Fibroblast of skin of abdomen (primary cell): Measurements from ENCODE around the gene FCHSD2.
A peak's percentile ranks its signal among the peaks of the same experiment; 100 is the strongest.
"Not testable (repeated sequence)": the region's sequence is repeated elsewhere in the genome, so short reads cannot be mapped to it uniquely, and the experiment has no call there.

Experiments used
- DNase-seq: peaks from one replicate; pipeline ENCODE4 v3.0.0-alpha.2; 2013

The FCHSD2 gene

DNA sequence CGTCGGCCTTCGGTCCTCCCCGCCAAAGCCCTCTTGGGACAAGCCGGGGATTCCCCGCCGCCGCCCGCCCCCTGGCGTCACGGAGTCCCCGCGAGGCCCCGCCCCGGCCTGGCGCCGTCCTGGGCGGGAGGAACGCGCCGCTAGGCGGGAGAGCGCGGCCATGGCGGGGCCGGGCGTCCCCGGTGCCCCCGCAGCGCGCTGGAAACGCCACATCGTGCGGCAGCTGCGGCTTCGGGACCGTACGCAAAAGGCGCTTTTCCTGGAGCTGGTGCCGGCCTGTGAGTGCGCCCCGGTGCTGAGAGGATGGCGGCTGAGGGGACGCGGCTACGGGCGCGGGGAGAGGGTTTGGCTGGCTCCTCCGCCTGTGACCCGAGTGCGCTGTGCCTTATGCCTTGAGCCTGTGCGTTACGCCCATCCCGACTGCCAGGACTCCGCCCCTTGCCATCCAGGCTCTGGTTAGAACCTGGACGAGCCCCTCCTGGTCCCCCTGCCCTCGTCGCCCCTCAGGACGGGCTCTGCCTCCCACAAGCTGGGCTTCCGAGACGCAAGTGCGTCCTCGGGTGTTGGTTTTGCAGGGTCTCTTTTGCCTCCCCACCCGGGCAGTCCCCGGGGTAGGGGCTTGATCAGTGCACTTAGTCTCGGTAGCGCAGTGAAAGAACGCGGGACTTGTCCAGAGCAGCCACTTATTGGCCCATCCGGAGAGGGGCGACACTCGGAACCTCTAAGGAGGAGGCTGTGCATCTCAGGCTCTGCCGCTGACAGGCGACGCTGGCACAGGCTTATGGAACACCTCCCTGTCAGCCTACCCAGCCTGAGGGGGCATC is 327.6 kb downstream of the FCHSD2 start, which contains the start of gene ATG16L2:
Gene ATG16L2 (plus strand): TSS at position 126 of the 824 bp plus-strand sequence. CDS start 35 bp downstream, at position 161.
- DNase-seq, result peak; percentile 81

DNA sequence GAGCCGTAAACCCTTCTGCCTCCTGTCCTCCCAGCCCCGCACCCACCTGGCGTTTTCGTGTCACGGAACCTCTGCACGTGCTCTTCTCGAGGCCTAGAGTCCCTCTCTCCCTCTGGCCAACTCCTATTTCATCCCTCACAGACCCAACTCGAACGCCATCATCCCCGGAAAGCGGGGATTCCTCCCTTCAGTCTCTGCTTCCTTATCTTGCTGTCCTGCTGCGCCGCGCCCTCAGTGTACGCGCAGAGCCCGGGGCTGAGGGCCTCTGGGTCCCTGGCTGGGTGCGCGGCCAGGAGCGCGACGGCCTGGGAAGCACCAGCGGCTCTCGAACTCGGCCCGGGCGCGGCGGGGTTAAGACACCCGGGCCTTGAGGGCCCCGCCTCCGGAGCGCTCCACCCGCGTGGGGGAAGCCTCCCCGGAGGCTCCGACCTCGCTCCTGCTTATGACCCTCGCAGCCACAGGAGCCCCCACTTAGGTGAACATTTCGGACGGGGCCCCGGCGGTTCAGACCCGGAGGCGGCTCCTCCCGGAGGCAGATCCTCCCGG is 328.3 kb downstream of the FCHSD2 start:
- peak; percentile 73 for DNase-seq

- peak; percentile 45 for DNase-seq
Observed at GRCh38 chr11:72812967-72813739, 329.0 kb downstream of the FCHSD2 start.

GRCh38 chr11:72812604-72812966 is 329.5 kb downstream of the FCHSD2 start:
- DNase-seq, result no peak

DNA sequence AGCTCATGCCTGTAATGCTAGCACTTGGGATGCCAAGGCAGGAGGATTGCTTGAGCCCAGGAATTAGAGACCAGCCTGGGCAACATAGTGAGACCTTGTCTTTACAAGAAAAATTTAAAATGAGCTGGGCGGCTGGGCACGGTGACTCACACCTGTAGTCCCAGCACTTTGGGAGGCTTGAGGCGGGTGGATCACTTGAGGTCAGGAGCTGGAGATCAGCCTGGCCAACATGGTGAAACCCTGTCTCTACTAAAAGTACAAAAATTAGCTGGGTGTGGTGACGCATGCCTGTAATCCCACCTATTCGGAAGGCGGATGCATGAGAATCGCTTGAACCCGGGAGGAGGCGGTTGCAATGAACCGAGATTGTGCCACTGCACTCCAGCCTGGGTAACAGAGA is 330.4 kb downstream of the FCHSD2 start:
- DNase-seq, result not testable (repeated sequence)

DNA sequence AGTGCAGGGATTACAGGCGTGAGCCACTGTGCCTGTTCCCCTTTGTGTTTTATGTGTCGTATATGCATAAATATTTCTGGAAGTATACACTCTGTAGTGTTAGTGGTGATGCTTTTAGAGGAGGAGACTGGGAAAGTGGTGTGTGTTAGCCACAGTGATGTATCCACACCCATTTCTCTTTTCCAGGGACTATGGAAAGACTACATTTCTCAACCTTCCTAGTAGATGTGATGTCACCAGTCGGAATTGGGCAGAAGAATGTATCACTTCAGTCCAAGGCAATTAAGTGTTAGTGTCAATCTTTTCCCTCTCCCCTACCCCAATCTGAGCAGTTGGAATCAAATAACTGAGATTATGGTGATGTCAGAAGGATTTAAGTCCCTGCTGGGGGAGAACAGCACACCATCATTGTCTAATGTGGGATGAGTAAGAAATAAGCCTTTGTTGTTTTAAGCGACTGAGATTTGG is 333.8 kb downstream of the FCHSD2 start:
- peak; percentile 60 for DNase-seq

DNA sequence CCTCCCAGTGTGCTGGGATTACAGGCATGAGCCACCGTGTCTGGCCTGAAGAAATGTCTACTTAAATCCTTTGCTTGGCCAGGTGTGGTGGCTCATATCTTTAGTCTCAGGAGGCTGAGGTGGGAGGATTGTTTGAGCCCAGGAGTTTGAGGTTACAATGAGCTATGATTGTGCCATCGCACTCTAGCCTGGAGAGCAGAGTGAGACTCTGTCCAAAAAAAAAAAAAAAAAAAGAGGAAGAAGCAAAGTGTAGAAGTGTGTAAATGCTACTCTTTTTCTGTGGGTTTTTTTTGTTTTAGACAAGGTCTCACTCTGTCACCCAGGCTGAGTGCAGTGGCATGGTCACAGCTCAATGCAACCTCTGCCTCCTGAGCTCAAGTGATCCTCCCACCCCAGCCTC is 334.3 kb downstream of the FCHSD2 start:
- DNase-seq, result no peak

- DNase-seq, result peak; percentile 29
Observed at GRCh38 chr11:72807021-72807693, 335.0 kb downstream of the FCHSD2 start.

GRCh38 chr11:72806378-72806777 is 335.7 kb downstream of the FCHSD2 start:
- DNase-seq, result not testable (repeated sequence)

- no peak for DNase-seq
Observed at GRCh38 chr11:72805216-72805615, 336.9 kb downstream of the FCHSD2 start.

DNA sequence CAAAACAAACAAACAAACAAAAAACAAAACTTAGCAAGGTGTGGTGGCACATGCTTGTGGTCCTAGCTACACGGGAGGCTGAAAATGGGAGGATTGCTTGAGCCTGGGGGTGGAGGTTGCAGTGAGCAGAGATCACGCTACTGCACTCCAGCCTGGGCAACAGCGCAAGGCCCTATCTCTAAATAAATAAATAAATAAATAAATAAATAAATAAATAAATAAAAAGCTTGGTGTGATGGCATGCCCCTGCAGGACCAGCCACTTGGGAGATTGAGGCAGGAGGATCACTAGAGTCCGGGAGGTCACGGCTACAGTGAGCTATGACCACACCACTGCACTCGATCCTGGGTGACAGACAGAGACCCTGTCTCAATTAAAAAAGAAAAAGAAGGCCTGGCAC is 339.3 kb downstream of the FCHSD2 start:
- DNase-seq, result no peak

DNA sequence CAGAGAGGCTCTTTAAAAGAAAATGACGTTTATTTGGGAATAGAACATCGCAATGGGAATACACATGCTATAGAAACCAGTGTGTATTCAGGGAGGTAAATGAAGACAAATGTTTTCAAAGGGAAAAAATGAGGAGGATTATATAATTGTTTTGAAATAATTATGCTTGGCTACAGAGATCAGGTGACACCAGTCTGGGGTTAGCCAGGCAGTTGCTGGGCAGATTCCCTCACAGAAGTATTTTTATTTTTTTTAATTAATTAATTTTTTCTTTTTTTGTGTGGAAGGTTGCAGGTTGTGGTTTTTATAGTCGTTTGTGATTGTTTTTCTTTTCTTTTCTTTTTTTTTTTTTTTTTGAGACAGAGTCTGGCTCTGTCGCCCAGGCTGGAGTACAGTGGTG is 342.7 kb downstream of the FCHSD2 start:
- no peak for DNase-seq

DNA sequence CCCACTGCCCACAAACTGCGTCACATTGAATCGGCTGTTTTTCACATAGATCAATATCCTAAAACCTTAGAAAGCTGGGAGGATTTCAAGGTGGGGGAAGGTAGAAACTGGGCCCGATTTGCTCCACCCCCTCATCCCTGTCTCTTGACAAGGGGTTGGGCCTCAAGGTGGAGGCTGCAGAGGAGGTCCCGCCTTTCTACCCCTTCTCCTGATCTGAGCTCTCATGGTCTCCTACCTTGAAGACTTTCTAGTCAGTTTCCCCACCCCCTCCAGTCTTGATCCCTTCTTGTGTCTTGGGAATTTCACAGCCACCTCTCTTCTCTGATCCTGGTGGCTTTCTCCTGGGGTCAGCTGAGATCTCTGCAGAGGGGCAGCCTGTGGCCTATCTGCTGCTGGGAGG is 343.8 kb downstream of the FCHSD2 start:
- DNase-seq, result no peak

- peak; percentile 95 for DNase-seq
Observed at GRCh38 chr11:72793425-72794367, 348.4 kb downstream of the FCHSD2 start, which contains the start of gene STARD10. STARD10 (minus strand) TSS chr11:72794047; CDS start chr11:72781181, 12,866 bp downstream.

DNA sequence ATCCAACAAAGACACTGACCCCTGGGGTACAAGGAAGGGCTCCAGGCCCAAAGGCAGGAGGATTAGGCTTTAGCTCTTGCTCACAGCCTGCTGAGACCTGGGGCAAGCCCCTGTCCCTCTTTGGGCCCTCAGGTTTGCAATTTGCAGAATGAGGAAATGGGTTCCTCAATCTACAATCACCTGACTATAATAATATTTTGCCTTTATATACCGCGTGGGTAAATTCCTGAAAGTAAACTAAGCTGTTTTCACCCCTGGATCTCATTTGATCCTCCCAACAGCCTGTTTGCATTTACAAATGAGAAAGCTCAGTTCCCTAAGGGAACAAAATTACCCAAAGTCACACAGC is 349.1 kb downstream of the FCHSD2 start:
- no peak for DNase-seq

DNA sequence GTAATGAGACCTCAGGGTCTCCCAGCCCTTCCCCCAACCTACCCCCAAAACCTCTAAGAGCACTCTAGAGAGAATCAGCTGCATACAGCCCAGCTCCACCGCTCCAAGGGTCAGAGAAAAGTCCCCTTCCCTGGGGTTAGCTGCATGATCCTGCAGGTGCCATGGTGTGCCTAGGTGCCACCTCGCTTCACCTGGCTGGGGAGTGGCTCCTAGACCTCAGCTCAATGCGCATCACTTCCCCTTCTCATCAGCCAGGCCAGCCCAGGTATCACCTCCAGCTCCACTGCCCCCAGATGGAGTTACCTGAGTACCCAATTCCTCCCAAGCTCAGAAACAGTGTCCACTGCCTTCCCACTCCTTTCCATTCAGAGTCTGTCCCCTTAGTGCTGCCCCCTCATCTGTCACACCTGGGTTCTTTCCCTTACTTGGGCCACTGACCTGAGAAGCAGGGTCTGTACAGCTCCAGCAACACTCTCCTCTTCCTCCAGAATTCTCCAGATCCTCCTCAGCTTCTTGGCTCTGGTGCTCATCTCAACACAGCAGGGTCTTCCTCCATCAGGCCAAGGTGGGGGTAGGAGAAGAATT is 349.6 kb downstream of the FCHSD2 start:
- DNase-seq, result no peak

GRCh38 chr11:72791228-72791627 is 350.9 kb downstream of the FCHSD2 start:
- DNase-seq, result not testable (repeated sequence)

DNA sequence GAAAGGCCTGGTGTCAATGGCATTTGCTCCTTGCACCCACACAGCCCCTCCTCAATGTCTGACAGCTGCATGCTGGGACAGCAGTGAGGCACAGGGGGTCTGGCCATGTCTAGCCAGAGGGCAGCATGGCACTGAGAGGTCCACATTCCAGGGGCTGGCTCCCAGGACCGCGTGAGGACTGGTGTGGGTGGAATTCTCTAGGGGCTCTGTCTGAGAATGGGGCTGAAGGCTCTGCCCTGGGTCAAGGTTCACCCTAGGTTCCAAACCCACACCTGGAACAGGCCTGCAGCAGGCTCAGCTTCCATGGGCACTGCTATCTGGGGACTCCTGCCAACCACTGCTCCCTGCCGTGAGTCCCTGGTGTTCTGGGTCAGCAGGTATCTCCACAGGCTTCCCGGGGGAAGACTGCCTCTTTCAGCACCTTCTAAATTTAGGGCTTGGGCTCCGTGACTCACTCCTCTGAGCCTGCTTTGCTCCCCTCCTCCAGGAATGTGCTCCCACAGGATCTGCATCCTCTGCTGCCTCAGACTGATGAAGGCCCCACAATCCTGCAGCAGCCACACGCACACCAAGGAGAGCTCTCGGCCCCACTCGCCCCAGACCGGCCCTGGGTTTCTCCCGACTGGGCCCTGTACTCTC is 352.5 kb downstream of the FCHSD2 start:
- peak; percentile 90 for DNase-seq

- no peak for DNase-seq
Observed at GRCh38 chr11:72788241-72788640, 353.9 kb downstream of the FCHSD2 start.
